ENCODE results near the gene TPM1.

The TPM1 gene

DNA sequence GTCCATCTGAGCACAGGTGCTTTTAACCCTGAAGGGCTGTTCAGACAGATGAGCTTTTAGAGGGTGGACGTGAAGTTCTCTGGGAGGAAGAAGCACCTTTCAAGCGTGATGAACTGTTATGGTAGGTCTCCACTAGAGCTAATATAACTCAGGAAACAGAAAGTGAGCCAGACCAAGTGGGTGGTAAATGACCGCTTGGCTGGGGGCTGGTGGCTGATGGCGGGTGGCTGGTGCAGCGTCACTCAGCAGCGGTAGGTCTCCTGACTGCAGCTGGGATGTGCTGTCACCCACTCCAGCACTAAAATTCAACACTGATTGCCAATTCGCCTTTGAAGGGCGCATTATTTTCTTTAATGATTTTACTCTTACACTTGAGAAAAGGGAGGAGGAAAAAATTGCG is 47.9 kb downstream of the TPM1 start:
- no peak for TF ChIP-seq CTCF (IDR thresholded peaks at IDR 0.05)

DNA sequence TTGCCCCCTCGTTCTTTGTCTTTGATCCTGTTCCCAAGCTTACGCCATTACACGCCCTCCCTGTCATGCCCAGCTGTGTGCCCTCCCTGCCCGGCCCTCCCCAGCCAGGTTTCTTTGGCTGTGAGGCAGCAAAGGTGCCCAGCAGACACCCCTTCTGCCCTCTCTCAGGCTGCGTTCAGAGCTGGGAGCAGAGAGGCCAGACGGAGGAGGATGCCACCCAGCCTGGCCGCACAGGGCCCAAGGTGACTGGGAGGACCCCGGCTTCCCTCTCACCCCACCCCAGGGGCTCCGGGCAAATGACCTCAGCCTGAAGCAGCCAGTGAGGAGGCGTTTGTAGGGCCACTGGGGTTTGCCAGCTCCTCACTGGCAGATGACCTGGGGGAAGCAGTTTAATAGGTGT is 48.3 kb downstream of the TPM1 start:
- TF ChIP-seq CTCF (IDR thresholded peaks at IDR 0.05), result no peak

DNA sequence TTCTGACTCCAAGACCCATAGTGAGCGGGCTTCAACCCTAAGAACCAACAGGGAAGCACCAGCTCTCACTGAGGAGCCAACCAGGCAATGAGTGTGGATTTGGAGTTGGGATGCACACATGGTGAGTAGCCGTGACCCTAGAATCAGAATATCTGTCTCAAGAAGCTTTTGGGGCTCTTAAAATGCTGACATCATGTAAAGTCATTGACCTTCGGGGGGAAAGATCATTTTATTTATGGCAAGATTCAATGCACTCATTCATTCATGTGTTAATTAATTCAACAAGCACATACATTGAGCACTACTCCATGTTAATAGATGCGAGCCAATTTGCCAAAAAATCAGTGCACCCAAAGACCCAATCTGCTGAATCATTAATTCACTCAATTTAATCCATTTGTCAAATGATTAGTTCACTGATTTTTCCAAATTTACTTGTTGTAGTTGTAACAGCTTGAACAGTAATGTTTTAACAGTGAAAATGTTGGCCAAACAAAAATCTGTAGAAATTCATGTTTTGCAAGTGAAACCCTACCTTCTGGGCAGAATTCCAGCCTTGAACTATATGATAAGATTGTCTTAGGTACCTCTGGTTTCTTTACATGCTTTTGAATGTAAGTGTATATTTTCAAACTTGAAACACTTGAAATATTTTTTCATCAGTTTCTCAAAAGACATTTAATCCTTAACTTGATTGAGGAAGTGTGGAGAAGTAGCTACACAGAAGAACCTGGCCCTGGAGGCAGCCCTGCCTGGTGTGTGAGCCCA is 49.3 kb downstream of the TPM1 start:
- TF ChIP-seq CTCF (IDR thresholded peaks at IDR 0.05), result no peak

DNA sequence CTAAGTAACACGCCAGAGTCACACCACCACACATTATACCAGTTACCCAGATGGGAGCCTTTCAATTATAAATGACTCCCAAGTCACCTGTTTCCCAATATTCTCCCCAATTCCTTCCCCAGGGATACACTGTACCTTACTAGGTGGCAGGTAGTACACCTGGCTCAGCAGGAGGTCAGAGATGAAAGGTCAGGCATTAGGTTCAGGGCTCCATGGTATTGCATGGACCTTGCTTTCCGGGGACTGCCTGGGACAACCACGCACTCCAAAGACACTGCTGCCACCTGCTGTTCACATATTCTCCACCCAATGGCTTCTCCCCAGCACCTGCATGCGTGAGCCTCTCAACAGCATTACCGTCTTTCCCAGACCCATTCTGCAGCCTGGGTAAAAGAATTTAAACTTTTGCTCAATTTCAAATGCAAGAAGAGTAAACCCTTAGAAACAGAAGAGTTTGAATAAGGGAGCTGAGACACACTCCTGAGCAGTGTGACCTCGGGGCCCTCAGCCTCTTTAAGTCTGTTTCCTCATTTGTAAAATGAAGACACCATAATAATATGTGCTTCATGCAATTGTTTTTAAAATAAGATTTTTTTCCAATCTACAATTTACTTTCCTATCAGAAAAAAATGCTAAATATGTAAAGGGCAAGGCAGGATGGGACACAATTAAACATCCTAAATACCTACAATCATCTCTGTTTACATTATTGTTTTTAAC is 51.1 kb downstream of the TPM1 start:
- peak; percentile 83 for TF ChIP-seq CTCF (IDR thresholded peaks at IDR 0.05)

DNA sequence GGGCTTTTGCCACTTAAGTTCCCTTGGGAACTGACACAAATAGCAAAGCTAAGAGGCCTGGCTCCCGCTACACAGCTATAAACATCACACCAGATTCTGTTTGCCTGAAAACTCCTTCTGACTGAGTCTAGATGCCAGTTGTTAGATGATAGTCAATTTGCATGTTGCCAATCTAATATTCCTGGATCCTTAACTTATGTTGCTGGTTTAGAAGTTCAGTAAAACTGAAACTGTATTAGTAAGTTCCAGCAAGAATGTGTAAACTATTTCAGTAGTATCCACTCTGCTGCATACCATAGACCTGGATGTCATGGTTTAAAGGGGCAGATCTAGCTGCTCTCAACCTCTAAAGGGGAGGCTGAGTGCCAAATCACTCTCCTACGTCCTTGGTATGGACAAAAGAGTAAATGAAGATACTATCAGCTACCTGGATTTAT is 52.0 kb downstream of the TPM1 start:
- TF ChIP-seq CTCF (IDR thresholded peaks at IDR 0.05), result no peak

- TF ChIP-seq CTCF (IDR thresholded peaks at IDR 0.05), result no peak
Observed at GRCh38 chr15:63096178-63096577, 53.6 kb downstream of the TPM1 start.

DNA sequence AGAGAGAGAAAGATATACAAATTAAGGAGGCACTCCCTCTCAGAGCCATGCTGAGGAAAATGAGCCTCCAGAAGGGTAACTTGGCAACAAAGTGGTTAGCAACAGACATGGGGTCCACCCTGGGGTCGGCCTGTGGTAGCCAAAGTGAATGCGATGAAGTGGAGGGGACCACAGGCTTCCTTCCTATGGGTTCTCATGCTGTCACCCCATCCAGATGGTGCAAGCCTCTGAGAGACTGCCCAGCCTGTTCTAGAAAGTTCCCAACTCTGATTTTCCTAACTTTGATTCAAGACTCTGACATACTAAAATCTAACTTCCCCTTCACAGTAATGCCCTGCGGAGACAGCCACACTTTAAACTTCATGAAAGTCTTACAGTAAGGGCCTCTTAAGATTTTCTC is 60.9 kb downstream of the TPM1 start:
- TF ChIP-seq CTCF (IDR thresholded peaks at IDR 0.05), result no peak

Data from LNCAP (cell line).